ENCODE data around the gene RNF157.
A peak's percentile ranks its signal among the peaks of the same experiment; 100 is the strongest.

Gene RNF157

DNA sequence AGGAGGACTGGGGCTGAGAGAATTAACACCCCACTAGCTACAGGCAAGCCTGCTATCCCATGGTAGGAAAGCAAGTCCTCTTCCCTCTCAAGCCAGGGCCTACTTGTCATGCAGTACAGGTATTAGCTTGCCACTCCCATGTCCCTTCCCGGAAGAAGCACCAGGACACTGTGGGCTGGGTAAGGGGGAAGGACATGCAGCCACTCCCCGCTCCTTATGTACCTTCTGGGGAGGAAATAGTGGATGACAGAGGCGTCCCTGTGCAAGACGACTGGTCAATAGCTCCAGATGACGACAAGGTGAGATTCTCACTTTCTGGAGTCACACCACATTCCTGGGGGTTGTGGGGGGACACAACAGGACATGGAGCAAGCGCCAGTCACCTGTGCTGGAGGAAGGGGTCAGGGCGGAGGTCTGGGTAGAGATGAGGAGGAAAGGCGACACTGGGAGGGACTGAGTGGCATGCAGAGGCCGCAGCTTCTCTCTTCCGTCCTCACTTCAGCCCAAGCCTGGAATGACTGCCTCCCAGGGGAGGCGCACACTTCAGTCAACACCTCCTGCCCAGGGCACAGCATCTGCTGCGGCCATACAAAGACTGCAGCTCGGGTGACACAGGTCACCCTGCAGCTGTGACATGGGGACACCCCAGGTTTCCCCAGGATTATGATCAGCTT is 84.2 kb downstream of the RNF157 start:
- H3K27me3 ChIP-seq (ENCODE audit: insufficient read depth, low read depth, severe bottlenecking): no peaks in the 10 kb centered on the region
- H3K36me3 ChIP-seq: peaks cover 29% of the 10 kb centered on the region
- no peak overlapping the region for H3K4me3 ChIP-seq (ENCODE audit: low read depth, low read length)
- peak overlapping the region; percentile 82 for H3K27ac ChIP-seq
- no peaks in the 10 kb centered on the region for H3K9me3 ChIP-seq (ENCODE audit: severe bottlenecking)
- DNase-seq: peak; percentile 75
- TF ChIP-seq, protein P1, sequence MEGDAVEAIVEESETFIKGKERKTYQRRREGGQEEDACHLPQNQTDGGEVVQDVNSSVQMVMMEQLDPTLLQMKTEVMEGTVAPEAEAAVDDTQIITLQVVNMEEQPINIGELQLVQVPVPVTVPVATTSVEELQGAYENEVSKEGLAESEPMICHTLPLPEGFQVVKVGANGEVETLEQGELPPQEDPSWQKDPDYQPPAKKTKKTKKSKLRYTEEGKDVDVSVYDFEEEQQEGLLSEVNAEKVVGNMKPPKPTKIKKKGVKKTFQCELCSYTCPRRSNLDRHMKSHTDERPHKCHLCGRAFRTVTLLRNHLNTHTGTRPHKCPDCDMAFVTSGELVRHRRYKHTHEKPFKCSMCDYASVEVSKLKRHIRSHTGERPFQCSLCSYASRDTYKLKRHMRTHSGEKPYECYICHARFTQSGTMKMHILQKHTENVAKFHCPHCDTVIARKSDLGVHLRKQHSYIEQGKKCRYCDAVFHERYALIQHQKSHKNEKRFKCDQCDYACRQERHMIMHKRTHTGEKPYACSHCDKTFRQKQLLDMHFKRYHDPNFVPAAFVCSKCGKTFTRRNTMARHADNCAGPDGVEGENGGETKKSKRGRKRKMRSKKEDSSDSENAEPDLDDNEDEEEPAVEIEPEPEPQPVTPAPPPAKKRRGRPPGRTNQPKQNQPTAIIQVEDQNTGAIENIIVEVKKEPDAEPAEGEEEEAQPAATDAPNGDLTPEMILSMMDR (IDR thresholded peaks at IDR 0.05; ENCODE audit: low read depth, low read length): no peak

DNA sequence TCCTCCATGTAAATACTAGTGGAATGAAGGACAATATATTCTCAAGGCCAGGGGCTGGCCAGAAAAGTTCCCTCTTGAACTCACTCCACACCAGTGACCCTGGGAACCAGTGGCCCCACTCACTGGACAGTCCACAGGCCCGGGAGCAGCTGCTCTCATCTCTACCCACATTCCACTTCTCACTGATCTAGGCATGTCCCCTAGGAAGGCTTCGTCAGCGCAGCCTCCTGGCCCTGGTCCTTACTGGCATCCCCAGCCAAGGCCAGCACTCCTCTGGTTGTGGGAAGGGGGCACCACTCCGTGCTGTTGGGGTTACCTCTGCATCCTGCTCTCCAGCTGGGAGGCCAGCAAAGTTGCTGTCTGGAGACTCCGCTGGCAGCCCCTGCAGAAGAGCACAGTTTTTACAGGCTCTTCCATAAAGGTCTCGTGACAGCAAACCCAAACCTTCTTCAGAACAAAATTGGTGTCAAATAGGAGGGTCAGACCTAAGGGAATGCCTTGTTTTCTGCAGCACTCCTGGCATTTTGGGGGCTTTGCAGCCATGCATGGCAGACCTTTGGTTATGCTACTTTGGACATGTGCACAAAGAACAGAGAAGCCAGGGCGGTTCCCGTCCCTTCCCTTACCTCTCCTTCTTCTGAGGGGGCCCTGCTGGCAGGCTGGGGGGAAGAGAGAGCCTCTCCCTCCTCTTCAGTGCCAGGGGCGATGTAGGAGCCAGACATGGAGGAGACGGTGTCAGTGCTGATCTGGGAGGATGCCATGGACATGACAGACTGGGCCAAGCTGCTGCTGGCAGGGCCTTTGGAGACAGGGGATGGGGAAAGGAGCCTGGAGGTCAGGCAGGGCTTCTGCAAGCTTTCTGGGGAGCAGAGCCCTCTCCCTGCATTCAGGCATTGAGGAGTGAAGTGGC is 85.1 kb downstream of the RNF157 start:
- Histone ChIP-seq H3K9me3 (ENCODE audit: severe bottlenecking) (no peaks in the 10 kb centered on the region), H3K4me3 (ENCODE audit: low read depth, low read length) (no peak overlapping the region), H3K27me3 (ENCODE audit: insufficient read depth, low read depth, severe bottlenecking) (no peaks in the 10 kb centered on the region), H3K27ac (peak overlapping the region; percentile 82), H3K36me3 (peaks cover 31% of the 10 kb centered on the region)
- no peak for DNase-seq
- TF ChIP-seq, protein P1 (IDR thresholded peaks at IDR 0.05; ENCODE audit: low read depth, low read length): no peak

DNA sequence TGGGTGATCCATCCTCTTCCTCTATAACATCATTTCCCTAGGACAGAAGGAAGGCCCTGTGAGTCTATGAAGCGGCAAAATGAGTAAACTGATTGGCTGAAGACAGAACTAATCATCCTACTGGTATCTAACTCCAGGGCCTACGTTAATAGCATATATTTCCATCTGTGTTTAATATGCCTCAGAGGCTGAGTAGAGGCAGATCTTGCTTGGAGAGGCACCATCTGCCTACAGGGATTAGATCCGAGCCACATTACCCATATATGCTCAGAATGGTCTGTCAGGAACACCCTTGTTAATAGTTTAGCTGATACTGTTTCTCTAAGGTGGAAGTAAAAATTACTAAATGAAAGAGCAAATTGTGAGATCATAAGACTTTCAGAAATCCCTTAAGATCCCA is 86.0 kb downstream of the RNF157 start:
- Histone ChIP-seq H3K9me3 (ENCODE audit: severe bottlenecking) (no peaks in the 10 kb centered on the region), H3K27me3 (ENCODE audit: insufficient read depth, low read depth, severe bottlenecking) (no peaks in the 10 kb centered on the region), H3K36me3 (peaks cover 31% of the 10 kb centered on the region), H3K27ac (peak overlapping the region; percentile 82), H3K4me3 (ENCODE audit: low read depth, low read length) (no peak overlapping the region)
- peak; percentile 66 for DNase-seq
- TF ChIP-seq, protein P1 (IDR thresholded peaks at IDR 0.05; ENCODE audit: low read depth, low read length): no peak

DNA sequence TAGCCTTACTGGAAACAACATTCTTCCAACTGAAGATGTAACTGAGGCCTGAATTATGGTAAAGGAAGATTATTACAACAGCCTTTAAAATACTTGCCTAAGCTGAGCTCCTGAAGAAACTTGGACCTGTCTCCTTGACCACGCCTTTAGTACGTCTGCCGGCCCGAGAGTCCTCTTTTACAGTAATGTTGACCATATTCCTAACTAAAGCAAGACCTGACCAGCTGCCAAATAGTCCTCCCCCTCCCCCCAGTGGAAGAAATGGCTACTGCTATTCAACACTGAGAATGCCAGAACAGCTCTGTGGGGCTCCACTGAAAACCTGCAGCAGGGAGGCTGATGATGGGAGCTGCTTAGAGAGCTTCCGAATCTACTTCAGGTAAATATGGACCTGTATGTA is 86.7 kb downstream of the RNF157 start:
- peaks cover 27% of the 10 kb centered on the region for H3K36me3 ChIP-seq
- DNase-seq: peak; percentile 70
- no peak overlapping the region for H3K4me3 ChIP-seq (ENCODE audit: low read depth, low read length)
- H3K27me3 ChIP-seq (ENCODE audit: insufficient read depth, low read depth, severe bottlenecking): no peaks in the 10 kb centered on the region
- no peaks in the 10 kb centered on the region for H3K9me3 ChIP-seq (ENCODE audit: severe bottlenecking)
- peak overlapping the region; percentile 82 for H3K27ac ChIP-seq
- TF ChIP-seq, protein P1 (IDR thresholded peaks at IDR 0.05; ENCODE audit: low read depth, low read length): peak; percentile 56

DNA sequence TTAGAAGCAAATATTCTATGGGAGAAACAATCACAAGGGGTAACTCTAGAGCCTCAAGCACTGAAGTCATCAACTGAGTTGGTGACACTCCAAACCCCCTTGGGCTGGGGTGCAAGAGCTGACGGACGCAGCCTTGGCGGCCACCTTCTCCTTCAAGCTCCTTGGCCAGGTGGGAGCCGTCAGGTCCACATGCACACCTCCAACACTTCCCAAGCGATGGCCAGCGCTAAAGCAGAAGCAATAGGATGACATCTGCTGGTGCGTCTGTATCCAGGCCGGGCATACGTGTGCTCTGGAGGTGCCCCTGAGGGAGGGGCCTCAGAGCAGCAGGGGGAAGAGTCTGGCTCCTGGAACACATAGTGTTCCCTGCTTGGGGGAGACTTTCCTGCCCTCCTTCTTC is 87.1 kb downstream of the RNF157 start:
- Histone ChIP-seq H3K27me3 (ENCODE audit: insufficient read depth, low read depth, severe bottlenecking) (no peaks in the 10 kb centered on the region), H3K36me3 (peaks cover 27% of the 10 kb centered on the region), H3K27ac (peak overlapping the region; percentile 82), H3K9me3 (ENCODE audit: severe bottlenecking) (no peaks in the 10 kb centered on the region), H3K4me3 (ENCODE audit: low read depth, low read length) (no peak overlapping the region)
- DNase-seq: peak; percentile 63
- TF ChIP-seq, protein P1 (IDR thresholded peaks at IDR 0.05; ENCODE audit: low read depth, low read length): 0 out of 2 replicates have a peak, but pooled peaks have one; percentile 27

All from WERI-Rb-1 (cell line).